ENCODE results near the gene TEX52. TPM values are rescaled to one million over a fixed set of nuclear protein-coding genes. Genes with fewer than 3 reads are reported as not detected.

TEX52 gene
- total RNA-seq, 3 donors from 2014 or later = not detected

- TF ChIP-seq CTCF (IDR thresholded peaks at IDR 0.05) = no peak
- Histone ChIP-seq H3K9me3 (no peaks in the 10 kb centered on the region), H3K4me3 (peak within 1 kb of the TSS; percentile 91), H3K4me1 (ENCODE audit: low read depth) (no peaks in the 10 kb centered on the region), H3K36me3 (ENCODE audit: low read depth) (no peaks in the 10 kb centered on the region)
- peak; percentile 98 to 99 (median 99) for DNase-seq
- intact Hi-C loops (cut with DNase I, micrococcal nuclease) = no loop called here
- peak; percentile 99 for ATAC-seq
These were observed 33.8 kb upstream of the TEX52 start, which contains the start of gene TULP3 for GRCh38 chr12:2890388-2891239. TULP3 (plus strand) TSS chr12:2890891; CDS start chr12:2890948, 57 bp downstream.

GRCh38 chr12:2890001-2890387 is 33.2 kb upstream of the TEX52 start:
- no peak for TF ChIP-seq CTCF (IDR thresholded peaks at IDR 0.05)
- ATAC-seq (no peak), DNase-seq (no peak)
- H3K36me3 ChIP-seq (ENCODE audit: low read depth) = no peaks in the 10 kb centered on the region
- no peaks in the 10 kb centered on the region for H3K9me3 ChIP-seq
- H3K4me1 ChIP-seq (ENCODE audit: low read depth) = no peaks in the 10 kb centered on the region
- intact Hi-C loops (cut with DNase I, micrococcal nuclease) = no loop called here
- H3K4me3 ChIP-seq = no peak overlapping the region

GRCh38 chr12:2886768-2887450 is 30.1 kb upstream of the TEX52 start:
- intact Hi-C loops (cut with DNase I, micrococcal nuclease) = no loop called here
- H3K36me3 ChIP-seq (ENCODE audit: low read depth) = no peaks in the 10 kb centered on the region
- ATAC-seq (no peak), DNase-seq (no peak)
- H3K4me3 ChIP-seq = no peak overlapping the region
- H3K9me3 ChIP-seq = no peaks in the 10 kb centered on the region
- no peaks in the 10 kb centered on the region for H3K4me1 ChIP-seq (ENCODE audit: low read depth)
- no peak for TF ChIP-seq CTCF (IDR thresholded peaks at IDR 0.05)

- no peak overlapping the region for H3K4me3 ChIP-seq
- H3K4me1 ChIP-seq (ENCODE audit: low read depth) = no peaks in the 10 kb centered on the region
- intact Hi-C loops (cut with DNase I, micrococcal nuclease) = no loop called here
- DNase-seq (no peak), ATAC-seq (no peak)
- no peak for TF ChIP-seq CTCF (IDR thresholded peaks at IDR 0.05)
- no peaks in the 10 kb centered on the region for H3K9me3 ChIP-seq
- H3K36me3 ChIP-seq (ENCODE audit: low read depth) = no peaks in the 10 kb centered on the region
These were observed 28.0 kb upstream of the TEX52 start for GRCh38 chr12:2884810-2885209.

- peaks cover 8% of the 10 kb centered on the region for H3K4me1 ChIP-seq (ENCODE audit: low read depth)
- intact Hi-C loops (cut with DNase I, micrococcal nuclease) = no loop called here
- no peaks in the 10 kb centered on the region for H3K36me3 ChIP-seq (ENCODE audit: low read depth)
- TF ChIP-seq CTCF (IDR thresholded peaks at IDR 0.05) = no peak
- ATAC-seq = no peak
- no peak overlapping the region for H3K4me3 ChIP-seq
- no peaks in the 10 kb centered on the region for H3K9me3 ChIP-seq
- no peak for DNase-seq
These were observed 23.0 kb upstream of the TEX52 start for GRCh38 chr12:2879853-2880252.

Data from mucosa of descending colon (tissue), 3 donors.